HT-29 (cell line): ENCODE results near the gene TBC1D2. TPM values are rescaled to one million over a fixed set of nuclear protein-coding genes. Genes with fewer than 3 reads are reported as not detected.
A peak's percentile ranks its signal among the peaks of the same experiment; 100 is the strongest.
"Not testable (repeated sequence)": the region's sequence is repeated elsewhere in the genome, so short reads cannot be mapped to it uniquely, and the experiment has no call there.

ENCODE experiments used
- DNase-seq: peaks from one replicate; pipeline ENCODE4 v3.0.0-alpha.2; 2015; ENCODE audit warnings: low spot score
- total RNA-seq: library from RNA; depleted of rRNA; stranded (reverse); fragments of >200 nt; shearing (Covaris generic); gene quantifications from 2 replicates; pipeline ENCODE4 v1.2.3, GENCODE V29; 2014

TBC1D2 gene
- total RNA-seq, 1 experiment from 2014 or later: 16.0 TPM

DNA sequence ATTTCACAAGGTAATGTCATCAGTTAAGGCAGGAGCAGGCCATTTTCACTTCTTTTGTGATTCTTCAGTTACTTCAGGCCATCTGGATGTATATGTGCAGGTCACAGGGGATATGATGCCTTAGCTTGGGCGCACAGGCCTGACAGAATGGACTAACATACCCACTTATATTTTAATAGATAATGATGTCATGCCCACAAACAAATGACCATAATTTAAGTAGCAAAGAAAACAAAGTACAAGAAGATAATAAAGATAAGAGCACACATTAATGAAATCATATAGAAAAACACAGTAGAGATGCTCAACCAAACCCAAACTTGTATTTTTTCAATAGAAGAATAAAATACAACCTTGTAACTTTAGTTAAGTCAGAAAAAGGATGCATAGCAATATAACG, 19.7 kb upstream of the TBC1D2 start:
- DNase-seq: no peak

DNA sequence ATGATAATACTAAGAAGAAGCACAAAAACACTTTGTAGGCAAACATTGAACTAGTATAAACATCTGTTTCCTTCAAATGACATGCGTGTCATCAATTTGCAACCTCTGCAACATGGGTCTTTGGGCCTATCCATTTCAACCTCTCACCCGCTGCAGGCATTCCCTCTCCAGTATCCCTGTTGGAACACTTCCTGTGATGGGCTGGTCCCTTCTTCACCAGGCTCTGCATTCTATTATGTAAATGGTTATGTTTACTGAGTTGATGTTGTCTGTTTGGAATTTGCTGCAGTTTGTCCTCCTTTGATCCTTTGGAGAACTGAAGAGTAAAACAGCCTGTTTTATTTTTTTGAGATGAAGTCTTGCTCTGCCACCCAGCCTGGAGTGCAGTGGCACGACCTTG, 16.6 kb upstream of the TBC1D2 start:
- no peak for DNase-seq

DNA sequence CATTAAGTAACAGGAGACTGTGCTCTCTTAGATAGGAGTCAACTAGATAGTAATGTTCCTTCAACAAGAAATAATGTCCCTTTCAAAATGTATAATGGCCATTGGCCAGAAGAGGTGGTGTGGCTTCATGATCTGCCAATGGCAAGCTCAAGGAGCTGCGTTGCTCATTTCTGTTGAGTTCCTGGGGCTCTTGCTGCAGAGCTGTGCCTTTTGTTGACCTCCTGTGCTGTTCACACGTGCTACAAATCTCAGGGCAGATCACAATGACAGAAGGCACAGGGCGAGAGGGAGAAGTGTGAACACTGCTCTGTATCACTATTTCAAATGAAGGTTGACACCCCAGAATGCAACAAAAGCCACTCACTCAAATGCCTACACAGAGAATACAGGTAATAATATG, 16.0 kb upstream of the TBC1D2 start:
- no peak for DNase-seq

DNA sequence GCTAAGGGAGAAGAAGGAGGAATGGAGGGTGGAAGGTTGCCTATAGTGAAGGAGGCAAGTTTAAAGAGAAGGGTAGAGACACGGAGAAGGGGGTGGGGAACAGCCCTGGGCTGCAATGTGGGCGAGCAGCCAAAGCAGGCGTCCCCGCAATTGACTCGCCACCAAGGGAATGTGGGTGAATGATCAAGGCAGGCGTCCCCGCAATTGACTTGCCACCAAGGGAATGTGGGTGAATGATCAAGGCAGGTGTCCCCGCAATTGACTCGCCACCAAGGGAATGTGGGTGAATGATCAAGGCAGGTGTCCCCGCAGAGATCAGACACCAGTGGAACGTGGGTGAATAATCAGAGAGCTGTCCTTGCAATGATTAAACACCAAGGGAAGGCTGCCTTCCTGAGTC, 14.8 kb upstream of the TBC1D2 start:
- not testable (repeated sequence) for DNase-seq

DNA sequence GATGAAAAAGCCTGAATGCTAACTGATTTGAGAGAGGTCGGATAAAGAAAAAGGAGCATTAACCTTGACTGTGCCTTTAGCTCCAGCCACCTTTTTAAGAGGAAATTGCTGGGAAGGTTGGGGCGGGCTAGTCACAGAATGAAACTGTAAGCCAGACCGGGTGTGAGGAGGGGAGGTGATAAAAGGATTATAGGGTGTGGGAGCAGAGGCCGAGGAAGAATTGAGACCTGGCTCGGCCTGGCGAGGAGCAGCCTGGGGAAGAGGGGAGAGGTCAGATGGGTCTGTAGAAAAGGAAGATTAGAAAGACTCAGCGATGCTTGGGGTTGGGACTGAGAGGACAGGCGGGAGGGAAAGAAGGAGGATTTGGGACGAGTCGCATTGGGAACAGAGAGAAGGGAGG, 14.2 kb upstream of the TBC1D2 start:
- DNase-seq: not testable (repeated sequence)

DNA sequence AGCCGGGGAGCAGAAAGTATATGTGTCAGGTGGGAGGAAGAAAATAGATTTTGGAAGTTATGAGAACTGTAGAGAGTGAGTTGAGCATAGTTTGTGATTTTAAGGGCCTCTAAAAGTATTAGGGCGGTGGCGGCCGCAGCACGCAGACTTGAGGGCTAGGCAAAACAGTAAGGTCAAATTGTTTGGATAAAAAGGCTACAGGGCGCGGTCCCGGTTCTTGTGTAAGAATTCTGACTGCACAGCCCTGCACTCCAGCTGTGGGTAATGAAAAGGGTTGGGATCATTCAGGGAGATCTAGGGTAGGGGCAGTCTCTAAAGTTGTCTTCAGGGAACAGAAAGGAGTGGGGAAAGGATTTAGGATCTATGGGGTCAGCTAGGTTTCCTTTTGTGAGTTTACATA, 12.1 kb upstream of the TBC1D2 start:
- DNase-seq: not testable (repeated sequence)

DNA sequence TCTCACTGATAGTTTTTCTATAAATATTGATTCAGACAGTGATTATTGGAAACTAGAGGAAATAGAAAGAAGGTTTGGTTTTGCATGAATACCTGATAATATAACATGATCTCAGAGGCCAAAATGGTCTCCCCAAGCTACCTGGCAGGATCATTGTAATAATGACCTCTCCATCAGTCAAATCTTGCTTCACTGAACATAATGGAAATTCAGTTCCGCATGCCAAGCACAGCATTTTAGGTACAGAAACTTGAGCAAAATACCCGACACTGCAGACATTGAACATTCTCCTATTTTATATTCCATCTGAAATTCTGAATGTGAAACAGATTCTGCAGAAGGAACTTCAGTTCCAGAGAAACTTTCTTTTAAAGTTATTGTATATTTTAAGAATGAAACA, 9.1 kb upstream of the TBC1D2 start:
- DNase-seq: no peak

DNA sequence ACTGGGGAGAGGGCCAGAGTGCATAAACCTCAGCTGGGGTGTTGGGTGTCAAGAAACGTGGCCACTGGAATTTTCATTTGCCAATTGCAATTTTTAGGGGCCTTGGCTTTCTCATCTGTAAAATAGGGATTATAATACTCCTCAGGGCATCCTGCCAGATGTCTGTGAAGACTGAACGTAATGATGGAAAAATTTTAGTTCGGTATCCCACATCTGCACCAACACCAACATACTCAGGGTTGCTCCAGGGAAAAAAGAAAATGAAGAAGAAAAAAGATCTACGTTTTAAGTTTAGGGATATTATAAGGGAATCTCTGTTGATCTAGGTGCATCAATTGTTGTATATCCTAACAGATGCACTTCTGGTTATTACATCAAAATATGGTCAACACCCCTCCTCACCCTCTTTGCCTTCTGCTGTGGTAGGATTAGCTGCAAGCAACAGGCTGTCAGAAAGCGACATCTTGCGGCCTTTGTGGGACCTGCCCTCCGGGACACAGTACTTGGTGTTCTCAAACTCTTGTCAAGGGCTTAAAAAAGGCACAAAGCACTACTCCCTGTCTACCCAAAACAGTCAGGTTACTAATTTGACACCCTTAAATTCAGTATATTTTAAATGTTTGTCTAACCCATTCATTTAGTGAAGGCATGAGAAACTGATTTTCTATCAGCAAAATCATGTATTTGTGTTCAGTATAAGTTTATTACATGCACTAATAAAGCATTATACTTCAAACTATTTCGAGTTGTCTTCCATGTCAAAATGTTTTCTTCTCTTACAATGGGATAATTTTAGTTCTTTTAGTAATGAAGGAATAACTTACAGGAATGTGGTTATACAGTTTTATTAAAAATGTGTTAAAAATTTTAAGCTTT, 8.3 kb upstream of the TBC1D2 start:
- peak; percentile 85 for DNase-seq

DNA sequence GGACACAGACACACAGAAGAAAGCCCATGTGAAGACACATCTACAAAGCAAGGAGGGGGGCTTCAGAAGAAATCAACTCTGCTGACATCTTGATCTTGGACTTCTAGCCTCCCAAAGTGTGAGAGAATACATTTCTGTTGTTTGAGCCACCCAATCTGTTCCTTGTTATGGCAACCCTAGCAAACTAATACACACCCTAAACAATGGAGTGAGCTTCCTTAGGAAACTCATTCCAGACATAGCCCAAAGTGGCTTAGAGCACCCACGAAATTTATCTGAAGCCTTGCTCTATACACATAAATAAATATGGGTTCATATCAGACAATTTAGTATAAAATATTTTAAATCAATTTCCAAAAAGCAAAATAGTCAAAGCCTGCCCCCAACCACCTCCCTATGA, 7.6 kb upstream of the TBC1D2 start:
- DNase-seq: no peak

DNA sequence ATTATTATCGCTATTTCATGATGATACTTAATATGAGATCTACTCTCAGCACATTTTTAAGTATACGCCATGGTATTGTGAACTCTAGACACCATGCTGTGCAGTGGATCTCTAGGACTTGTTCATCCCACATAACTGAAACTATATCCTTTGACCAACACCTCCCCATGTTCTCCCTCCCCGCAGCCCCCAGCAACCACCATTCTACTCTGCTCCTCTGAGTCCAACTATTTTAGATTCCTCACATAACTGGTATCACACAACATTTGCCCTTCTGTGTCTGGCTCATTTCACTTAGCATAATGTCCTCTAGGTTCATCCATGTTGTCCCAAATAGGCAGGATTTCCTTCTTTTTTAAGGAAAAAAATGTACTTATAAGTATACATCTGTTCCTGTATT, 6.6 kb upstream of the TBC1D2 start:
- DNase-seq: no peak

DNA sequence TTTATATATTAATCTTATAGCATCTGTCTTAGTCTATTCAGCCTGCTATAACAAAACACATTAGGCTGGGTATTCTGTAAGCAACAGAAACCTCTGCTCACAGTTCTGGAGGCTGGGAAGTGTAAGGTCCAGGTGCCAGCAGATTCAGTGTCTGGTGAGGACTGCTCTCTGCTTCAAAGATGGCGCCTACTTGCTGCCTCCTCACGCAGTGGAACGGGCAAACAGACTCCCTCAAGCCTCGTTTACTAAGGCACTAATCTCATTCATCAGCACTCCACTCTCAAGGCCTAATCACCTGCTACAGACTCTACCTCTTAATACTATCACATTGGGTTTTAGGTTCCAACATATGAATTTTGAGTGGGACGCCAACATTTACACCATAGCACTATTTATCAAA, 5.2 kb upstream of the TBC1D2 start:
- DNase-seq: no peak

DNA sequence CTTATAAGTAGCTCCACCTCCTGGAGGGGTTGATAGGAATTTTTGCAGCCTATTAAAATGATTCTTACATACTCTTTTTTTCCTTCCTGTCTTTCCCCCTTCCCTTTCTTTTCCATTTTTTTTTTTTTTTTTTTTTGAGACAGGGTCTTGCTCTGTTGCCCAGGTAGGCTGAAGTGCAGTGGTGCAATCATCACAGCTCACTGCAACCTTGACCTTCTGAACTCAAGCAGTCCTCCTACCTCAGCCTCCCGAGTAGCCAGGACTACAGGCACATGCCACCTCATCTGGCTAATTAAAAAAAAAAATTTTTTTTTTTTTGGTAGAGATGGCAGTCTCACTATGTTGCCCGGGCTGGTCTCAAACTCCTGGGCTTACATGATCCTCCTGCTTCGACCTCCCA, 4.3 kb upstream of the TBC1D2 start:
- DNase-seq: no peak

DNA sequence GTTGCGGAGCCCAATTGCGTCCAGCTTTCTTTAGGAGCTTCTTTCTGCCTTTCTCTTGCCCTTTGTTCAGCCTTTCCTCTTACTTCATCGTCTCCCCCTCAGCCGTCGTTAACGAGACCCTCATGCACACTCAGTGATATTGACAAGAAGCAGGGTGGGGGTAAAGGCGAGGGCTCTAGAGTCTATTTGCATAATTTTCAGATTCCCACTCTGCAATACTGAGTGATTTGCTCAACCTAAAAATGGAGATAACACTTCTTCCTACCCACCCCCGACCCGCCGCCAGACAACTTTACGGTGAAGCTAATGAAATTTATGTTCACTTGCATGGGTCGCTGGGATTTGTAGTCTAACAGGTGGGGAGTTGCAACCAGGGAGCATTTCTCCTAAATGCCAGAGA, 1.3 kb upstream of the TBC1D2 start:
- peak; percentile 30 for DNase-seq

DNA sequence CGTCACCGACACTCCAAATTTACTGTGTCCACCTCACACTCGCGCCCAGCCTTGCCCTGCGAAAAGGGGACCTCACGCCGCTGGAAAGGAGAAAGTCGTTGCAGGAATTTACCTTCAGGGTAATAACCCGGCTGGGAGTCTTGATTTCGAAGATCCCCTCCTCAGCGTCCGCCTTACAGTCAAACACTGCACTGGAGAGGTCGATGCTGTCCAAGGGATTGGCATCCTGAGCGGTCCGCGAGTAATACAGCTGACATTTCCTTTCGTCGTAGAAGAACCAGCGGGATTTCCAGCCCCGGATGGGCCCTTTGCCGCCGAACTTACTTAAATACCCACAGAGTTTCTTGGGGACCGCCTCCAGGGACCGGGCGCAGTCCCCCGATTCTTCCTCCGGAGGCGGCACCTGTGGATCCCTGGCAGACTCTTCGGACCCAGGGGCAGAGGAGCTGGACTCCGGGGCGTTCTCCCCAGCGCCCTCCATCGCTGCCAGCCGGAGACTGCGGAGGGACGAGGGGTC, 330 bp downstream of the TBC1D2 start:
- no peak for DNase-seq

DNA sequence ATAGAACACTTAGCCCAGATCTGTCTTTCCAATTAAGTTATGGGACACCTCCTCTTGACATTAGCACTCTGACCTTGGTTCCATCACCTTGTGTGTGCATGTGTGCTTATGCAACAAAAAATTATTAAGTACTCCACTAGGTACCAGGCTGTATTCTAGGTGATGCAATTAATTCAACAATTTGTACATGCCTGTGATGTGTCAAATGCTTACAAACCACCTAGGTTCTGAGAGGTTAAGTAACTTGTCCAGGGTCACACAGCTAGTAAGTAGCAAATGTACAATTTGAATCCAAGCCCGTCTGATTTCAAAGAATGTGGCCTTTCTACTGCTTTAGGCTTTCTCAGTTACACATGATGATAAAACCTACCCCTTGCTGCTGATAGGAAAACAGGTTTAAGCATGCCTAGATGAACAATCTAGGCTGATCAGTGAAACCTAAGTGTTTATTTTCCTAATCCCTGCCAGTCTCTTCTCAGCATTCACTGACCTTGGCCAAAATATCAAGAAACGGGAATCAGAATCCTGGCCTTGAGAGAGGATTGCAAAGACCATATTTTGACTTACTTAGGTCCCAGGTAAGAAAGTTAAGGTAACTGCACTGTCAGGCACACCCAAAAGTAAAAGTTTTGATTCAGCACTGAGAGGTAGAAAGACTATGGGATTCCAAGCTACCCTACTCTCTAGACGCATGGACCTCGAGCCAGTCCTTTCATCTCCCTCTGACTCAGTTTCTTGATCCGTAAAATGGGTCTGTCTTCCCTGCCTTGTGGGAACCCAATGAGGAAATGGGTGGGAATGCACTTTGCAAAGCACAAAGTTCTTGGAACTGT, 1.0 kb downstream of the TBC1D2 start:
- no peak for DNase-seq

DNA sequence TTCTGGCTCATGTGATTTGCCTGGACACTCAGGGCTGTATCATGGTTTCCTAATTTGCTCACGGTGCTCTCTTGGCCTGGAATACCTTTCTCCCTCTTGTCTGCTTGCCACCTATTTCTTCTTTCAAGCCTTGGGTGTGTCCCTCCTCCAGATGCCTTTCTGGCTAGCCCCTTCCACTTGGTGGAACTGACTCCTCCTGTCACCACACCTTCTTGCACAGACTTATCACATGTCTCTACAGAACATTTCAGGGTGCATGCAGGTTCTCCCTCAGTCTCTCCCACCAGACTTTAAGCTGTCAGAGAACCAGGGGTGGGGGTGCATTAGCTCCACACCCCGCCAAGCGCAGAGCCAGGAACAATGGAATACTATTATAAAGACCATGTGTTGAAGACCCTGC, 1.9 kb downstream of the TBC1D2 start:
- no peak for DNase-seq

DNA sequence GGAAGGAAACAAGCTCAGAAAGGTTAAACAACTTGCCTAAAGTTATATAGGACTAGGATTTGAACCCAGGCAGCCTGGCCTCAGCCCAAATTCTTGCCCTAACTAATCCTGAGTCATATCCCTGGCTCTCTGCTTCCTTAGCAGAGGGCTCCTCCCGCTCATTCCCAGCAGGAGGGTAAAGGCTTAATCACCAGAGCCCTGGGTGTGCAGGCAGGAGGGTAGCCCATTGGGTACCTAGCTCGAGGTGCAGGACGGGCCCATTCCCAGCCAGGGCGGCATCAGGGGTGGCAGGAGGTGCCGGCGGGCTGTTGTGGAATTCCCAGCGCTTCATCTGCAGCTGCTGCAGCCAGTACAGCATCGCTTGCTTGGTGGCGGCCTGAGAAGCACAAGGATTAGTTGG, 3.9 kb downstream of the TBC1D2 start:
- DNase-seq: peak; percentile 29

DNA sequence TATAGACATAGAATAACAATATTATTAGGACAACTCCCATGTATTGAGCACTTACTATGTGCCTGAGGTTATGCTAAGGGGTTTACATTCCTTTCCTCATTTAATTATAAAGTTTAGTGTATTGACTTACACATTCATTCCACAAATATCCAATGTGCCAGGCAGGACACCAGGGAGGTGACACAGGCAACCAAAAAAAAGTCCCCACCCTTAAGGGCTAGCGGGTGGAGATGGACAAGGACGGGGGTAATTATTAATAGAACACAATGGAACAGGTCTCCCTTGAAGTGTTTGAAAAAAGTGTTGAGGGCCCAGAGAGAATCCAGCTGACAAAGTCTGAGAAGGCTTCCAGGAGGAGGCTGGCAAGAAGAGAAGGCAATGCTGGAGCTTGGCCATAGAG, 5.7 kb downstream of the TBC1D2 start:
- DNase-seq: no peak

DNA sequence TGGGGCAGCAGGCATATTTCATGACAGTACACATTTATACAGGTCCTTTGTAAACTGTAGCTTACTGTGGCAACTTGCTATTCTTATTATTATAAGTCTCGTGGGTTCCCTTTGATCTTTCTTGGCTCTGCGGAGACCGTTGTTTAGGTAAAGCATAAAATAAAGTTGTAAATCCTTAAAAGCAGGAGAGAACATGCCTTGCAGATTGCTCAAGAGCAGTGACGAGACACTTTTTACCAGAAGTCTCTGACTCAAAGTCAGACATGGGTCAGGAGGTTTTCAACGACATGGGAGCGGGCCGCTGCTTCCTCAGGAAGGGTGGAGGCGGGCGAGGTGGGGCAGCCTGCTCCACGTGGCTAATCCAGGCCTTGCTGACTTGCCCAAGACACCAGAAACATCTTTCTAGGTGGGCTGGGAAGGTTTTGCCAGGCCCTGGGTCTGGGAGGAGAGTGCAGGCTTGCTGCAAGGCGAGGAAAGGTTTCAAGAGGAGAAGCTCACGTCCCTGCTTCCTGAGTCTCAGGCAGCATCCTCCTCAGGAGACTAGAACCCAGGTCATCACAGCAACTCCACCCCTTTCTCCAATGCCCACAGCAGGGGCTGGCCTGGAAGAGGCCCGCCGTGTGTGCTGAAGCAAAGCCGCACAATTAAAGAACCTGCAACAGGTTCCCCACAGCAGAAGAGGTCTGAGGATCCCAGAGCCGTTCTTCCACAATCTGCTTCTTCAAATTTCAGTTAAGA, 6.5 kb downstream of the TBC1D2 start:
- peak; percentile 81 for DNase-seq

DNA sequence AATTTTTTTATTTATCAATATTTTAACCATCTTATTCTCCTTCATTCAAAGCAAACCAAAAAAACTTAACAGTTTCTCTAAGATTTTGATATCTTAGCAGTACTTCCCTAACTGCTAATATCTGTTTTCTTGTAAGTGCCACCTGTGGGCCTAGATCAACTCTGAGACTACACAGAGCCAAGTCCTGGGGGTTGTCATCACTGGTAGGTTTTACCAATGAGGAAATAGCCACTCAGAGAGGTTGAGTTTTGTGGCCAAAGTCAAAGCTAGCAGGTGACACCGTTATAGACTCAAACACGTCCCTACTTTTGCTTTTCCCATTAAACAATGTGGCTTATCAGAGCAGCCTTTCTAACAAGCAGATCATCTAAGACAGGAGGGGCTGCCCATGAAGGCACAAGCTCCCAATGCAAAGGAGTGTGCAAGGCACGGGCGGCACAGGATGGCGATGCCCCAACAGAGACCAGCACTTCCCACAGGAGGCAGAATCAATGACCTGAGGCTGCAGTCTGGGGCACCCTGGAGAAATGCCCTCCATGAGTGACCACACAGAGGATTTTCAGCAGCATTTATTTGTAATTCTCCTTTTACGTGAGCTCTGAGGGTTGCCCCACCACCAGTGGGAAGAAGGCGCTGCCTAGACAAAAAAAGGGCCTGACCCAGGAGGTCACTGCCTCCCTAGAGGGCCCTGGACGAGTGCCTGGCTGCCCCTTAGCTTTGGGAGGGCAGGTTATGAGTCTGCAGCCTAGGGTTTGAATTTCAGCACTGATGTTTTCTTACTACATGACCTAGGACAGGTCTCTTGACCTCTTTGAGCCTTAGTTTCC, 7.4 kb downstream of the TBC1D2 start:
- no peak for DNase-seq

DNA sequence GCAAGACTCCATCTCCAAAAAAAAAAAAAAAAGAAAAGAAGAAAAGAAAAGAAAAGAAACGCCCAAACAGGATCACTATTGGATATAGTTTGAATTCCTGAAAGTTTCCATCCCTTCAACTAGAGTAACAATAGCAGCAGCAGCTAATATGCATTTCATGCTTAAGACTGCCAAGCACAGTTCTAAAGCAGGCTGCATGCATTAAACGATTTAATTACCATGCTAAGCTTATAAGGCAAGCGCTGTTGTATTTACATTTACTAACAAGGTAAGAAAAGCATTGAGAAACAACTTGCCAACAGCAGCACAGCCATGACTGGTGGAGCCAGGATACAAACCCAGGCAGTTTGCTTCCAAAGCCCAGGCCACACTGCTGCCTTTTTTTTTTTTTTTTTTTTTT, 13.0 kb downstream of the TBC1D2 start:
- DNase-seq: no peak
